ENCODE data around the gene RCSD1.

- TF ChIP-seq CTCF (IDR thresholded peaks at IDR 0.05; ENCODE audit: low read length) (no peak), EZH2 (IDR thresholded peaks at IDR 0.05; ENCODE audit: borderline replicate concordance, low read length) (no peak)
These were observed 84.6 kb downstream of the RCSD1 start for GRCh38 chr1:167714439-167715156.

Measured in OCI-LY1 (cell line).